Mammary microvascular endothelial cell (primary cell): ENCODE data around the gene ARMC12. TPM values are rescaled to one million over a fixed set of nuclear protein-coding genes. Genes with fewer than 3 reads are reported as not detected.

ENCODE experiments used
- total RNA-seq: library from RNA; depleted of rRNA; stranded (reverse); fragments of >200 nt; gene quantifications from 2 replicates; pipeline ENCODE4 v1.2.3, GENCODE V29; 2015

The ARMC12 gene
- not detected in 2 replicates for total RNA-seq

DNA sequence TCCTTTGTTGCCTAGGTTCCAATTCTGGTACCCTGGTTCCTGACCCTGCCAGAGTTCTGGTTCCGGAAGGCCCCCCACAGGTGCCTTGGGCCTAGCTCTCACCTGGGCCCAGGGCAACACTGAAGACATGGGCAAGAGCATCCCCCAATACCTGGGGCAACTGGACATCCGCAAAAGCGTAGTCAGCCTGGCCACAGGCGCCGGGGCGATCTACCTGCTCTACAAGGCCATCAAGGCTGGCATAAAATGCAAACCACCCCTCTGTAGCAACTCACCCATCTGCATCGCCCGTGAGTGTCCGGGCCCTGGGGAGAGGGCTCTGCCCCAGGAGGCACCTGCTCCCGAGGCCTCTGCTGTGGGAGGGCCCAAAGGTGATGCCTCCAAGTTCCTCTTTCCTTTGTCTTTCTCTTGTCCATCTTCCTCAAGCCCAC, at the start of gene ARMC12:
TSS of gene ARMC12 (plus strand) at position 51 of the 431 bp plus-strand sequence. CDS start at position 128, 77 bp downstream.

GRCh38 chr6:35688605-35689322, 48.1 kb upstream of the ARMC12 start, which contains the start of gene FKBP5:
Gene FKBP5, minus strand, starts transcription at chr6:35688915. Its CDS starts 46,091 bp downstream, at chr6:35642824.

DNA sequence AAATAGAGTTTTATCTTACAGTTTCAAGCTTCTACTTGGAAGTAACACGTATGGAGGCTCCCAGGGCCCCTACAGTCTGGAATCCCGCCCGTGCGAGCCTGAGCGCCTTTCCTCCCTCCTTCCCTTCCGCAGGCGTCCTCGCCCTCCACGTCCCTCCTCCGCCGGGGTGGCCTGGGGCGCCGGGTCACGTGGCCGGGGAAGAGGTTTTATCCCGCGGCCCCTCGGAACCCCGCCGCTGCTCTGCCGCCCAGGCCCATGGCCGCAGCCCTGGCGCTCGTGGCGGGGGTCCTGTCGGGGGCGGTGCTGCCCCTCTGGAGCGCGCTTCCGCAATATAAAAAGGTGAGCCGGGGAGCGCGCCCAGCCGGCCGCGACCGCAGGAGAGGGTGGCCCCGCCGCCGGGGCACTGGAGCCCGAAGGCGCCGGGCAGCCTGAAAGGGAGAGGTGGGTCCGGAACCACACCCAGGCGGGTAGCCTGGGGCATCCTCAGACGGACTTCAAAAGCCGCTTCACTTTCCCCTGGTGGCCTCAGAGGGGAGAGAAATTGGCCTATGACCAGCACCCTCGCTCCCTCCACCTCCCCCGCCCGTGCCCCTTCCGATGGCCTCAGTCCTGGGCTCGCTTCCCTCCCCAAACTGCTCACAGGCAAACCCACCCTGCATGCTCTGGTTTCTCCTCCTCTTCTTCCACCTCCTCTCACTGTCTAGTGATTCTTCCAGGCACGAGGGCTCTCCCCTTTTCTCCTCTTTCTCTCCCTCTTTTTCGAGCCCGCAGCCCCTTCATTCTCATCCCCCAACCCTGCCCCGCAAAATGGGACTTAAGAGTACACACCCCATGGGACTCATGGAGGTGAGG, 39.8 kb downstream of the ARMC12 start, which contains the start of gene CLPSL2:
TSS of gene CLPSL2 (plus strand) at position 235 of the 852 bp plus-strand sequence. CDS start at position 256, 21 bp downstream.

DNA sequence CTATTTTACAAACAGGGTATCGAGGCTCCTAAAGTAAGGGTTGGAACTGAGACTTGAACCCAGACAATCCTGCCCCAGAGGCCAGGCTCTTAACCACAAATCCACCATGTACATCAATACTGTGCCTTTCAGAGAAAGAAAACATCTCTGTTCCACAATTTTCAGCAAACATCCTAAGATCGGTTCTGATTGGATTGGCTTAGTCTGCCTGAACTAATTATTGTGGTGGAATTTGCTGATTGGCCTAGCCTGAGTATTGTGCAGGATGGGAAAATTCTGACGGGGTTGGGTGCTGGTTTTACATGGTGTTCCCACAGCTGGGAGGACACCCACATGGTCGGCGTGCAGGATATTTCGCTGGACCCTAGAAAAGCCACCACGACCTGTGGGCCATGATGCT, 43.9 kb downstream of the ARMC12 start, which contains the start of gene CLPSL1:
TSS of gene CLPSL1 (plus strand) at position 301 of the 400 bp plus-strand sequence. CDS start at position 393, 92 bp downstream.

Other genes starting within 250 kb of the ARMC12 start
- gene TEAD3, start 240.0 kb upstream of the ARMC12 start, total RNA-seq, result 0.15 and 0.27 TPM in 2 replicates
- not detected in 2 replicates for gene TULP1, start 224.1 kb upstream of the ARMC12 start, total RNA-seq
- 44.9 and 45.4 TPM in 2 replicates for gene FKBP5, start 48.1 kb upstream of the ARMC12 start, total RNA-seq
- not detected in 2 replicates for gene CLPSL2, start 39.6 kb downstream of the ARMC12 start, total RNA-seq
- not detected in 2 replicates for gene CLPSL1, start 44.0 kb downstream of the ARMC12 start, total RNA-seq
- gene CLPS, start 60.3 kb downstream of the ARMC12 start, total RNA-seq, result not detected in 2 replicates
- gene LHFPL5, start 68.3 kb downstream of the ARMC12 start, total RNA-seq, result 0.20 TPM in 1 of 2 replicates, not detected in the other
- 46.8 and 50.1 TPM in 2 replicates for gene SRPK1, start 184.1 kb downstream of the ARMC12 start, total RNA-seq